IMR-90 (cell line): ENCODE results near the gene SLC8A1. TPM values are rescaled to one million over a fixed set of nuclear protein-coding genes. Genes with fewer than 3 reads are reported as not detected.

Source experiments
- ATAC-seq: fragments of 200-7000 bp; cut with Tn5 transposase; 2 replicates; pipeline ENCODE4 v1.9.1; 2020; ENCODE audit warnings: low read depth, mild to moderate bottlenecking, moderate library complexity
- BruUV-seq: library from RNA; stranded (reverse); fragments of 400-500 nt; replicated peaks from 2 replicates; lab custom pipeline; 2021; lab: Mats Ljungman, UMichigan
- CTCF ChIA-PET: fragments of 300-600 bp; formaldehyde crosslinking; extraction: SDS; loops from one replicate; lab custom pipeline; 2021; ENCODE audit warnings: antibody characterized with exemption; lab: Yijun Ruan, JAX
- POLR2A ChIA-PET: fragments of 300-600 bp; sonication (Branson Sonifier 250); formaldehyde crosslinking; loops from one replicate; lab custom pipeline; 2022; ENCODE audit warnings: antibody characterized with exemption; ENCODE audit not compliant: unreplicated experiment; lab: Charles Lee
- DNase-seq: peaks from one replicate; pipeline ENCODE4 v3.0.0; 2013
- H2AFZ ChIP-seq: replicated peaks from 2 replicates; pipeline ENCODE3; 2013; ENCODE audit warnings: low read length, mild to moderate bottlenecking; ENCODE audit not compliant: poor library complexity
- H2AK5ac ChIP-seq: 2 replicates; pipeline ENCODE4 v1.6.1; 2013; ENCODE audit warnings: low read depth, low read length, inconsistent platforms
- H2AK9ac ChIP-seq: replicated peaks from 2 replicates; pipeline ENCODE3; 2013; ENCODE audit warnings: mild to moderate bottlenecking, low read depth, low read length, moderate library complexity; ENCODE audit not compliant: poor library complexity
- H2BK120ac ChIP-seq: 2 replicates; pipeline ENCODE4 v1.6.1; 2013; ENCODE audit warnings: low read depth, low read length, inconsistent platforms
- H2BK15ac ChIP-seq: 3 replicates; pipeline ENCODE4 v1.6.1; 2013; ENCODE audit warnings: low read depth, low read length, inconsistent platforms
- H2BK20ac ChIP-seq: 2 replicates; pipeline ENCODE4 v1.6.1; 2013; ENCODE audit warnings: low read depth, mild to moderate bottlenecking, inconsistent platforms, low read length, moderate library complexity
- H2BK5ac ChIP-seq: 2 replicates; pipeline ENCODE4 v1.6.1; 2013; ENCODE audit warnings: mild to moderate bottlenecking, low read depth, low read length, inconsistent platforms; ENCODE audit not compliant: poor library complexity, severe bottlenecking
- H3K14ac ChIP-seq: replicated peaks from 2 replicates; pipeline ENCODE4 v1.6.1; 2013; ENCODE audit warnings: low read depth, low read length, inconsistent platforms
- H3K18ac ChIP-seq: 2 replicates; pipeline ENCODE4 v1.6.1; 2013; ENCODE audit warnings: low read depth, low read length, control low read depth
- H3K23ac ChIP-seq: 2 replicates; pipeline ENCODE4 v1.6.1; 2013; ENCODE audit warnings: low read depth, low read length, inconsistent platforms
- H3K27ac ChIP-seq: 2 replicates; pipeline ENCODE4 v1.5.1; 2013; ENCODE audit warnings: mild to moderate bottlenecking, control low read depth, low read length; ENCODE audit not compliant: insufficient read depth
- H3K27me3 ChIP-seq: 2 replicates; pipeline ENCODE4 v1.6.1; 2013; ENCODE audit warnings: low read length; ENCODE audit not compliant: control insufficient read depth, insufficient read depth
- H3K36me3 ChIP-seq: 2 replicates; pipeline ENCODE4 v1.6.1; 2013; ENCODE audit warnings: low read length, mixed read lengths; ENCODE audit not compliant: control insufficient read depth, insufficient read depth
- H3K4ac ChIP-seq: 2 replicates; pipeline ENCODE4 v1.6.1; 2013; ENCODE audit warnings: low read depth, low read length, inconsistent platforms
- H3K4me1 ChIP-seq: 2 replicates; pipeline ENCODE4 v1.6.1; 2013; ENCODE audit warnings: low read length, mixed read lengths; ENCODE audit not compliant: control insufficient read depth, insufficient read depth
- H3K4me2 ChIP-seq: 2 replicates; pipeline ENCODE4 v1.6.1; 2013; ENCODE audit warnings: low read depth, mild to moderate bottlenecking, control low read depth, low read length, moderate library complexity
- H3K4me3 ChIP-seq: 2 replicates; pipeline ENCODE4 v1.5.1; 2013; ENCODE audit warnings: low read depth, mild to moderate bottlenecking, control low read depth, low read length, moderate library complexity; ENCODE audit not compliant: insufficient read depth
- H3K56ac ChIP-seq: 2 replicates; pipeline ENCODE4 v1.6.1; 2013; ENCODE audit warnings: low read length, inconsistent platforms; ENCODE audit not compliant: insufficient read depth; ENCODE audit errors: extremely low read depth
- H3K79me1 ChIP-seq, 2 experiments: 2 replicates each; pipeline ENCODE4 v1.6.1; 2013; ENCODE audit warnings: low read length in 2 of 2, inconsistent platforms in 1 of 2, low read depth in 1 of 2
- H3K9ac ChIP-seq: 2 replicates; pipeline ENCODE4 v1.6.1; 2013; ENCODE audit warnings: low read depth, low read length, control low read depth
- H3K9me1 ChIP-seq: 2 replicates; pipeline ENCODE4 v1.6.1; 2013; ENCODE audit warnings: low read length, inconsistent platforms; ENCODE audit not compliant: insufficient read depth
- H3K9me3 ChIP-seq: 2 replicates; pipeline ENCODE4 v1.6.1; 2013; ENCODE audit warnings: low read length; ENCODE audit not compliant: control insufficient read depth, insufficient read depth
- H4K20me1 ChIP-seq: 2 replicates; pipeline ENCODE4 v1.6.1; 2013; ENCODE audit warnings: low read length, inconsistent platforms; ENCODE audit not compliant: insufficient read depth
- H4K5ac ChIP-seq: 2 replicates; pipeline ENCODE4 v1.6.1; 2013; ENCODE audit warnings: mild to moderate bottlenecking, low read depth, low read length, control low read depth
- H4K8ac ChIP-seq, 2 experiments: 2 replicates each; pipeline ENCODE4 v1.6.1; 2013; ENCODE audit warnings: low read depth in 2 of 2, low read length in 2 of 2, control low read depth in 1 of 2, inconsistent platforms in 1 of 2
- H4K91ac ChIP-seq: 2 replicates; pipeline ENCODE4 v1.6.1; 2013; ENCODE audit warnings: low read depth, low read length, inconsistent platforms; ENCODE audit not compliant: insufficient read depth
- BHLHE40 ChIP-seq: fragments of 150-350 bp; IDR thresholded peaks from 2 replicates; pipeline ENCODE4 v1.6.1; 2016; ENCODE audit warnings: mild to moderate bottlenecking, low read depth, low read length
- CTCF ChIP-seq: conservative IDR thresholded peaks from 2 replicates; pipeline ENCODE4 v1.5.1; 2012; ENCODE audit warnings: mild to moderate bottlenecking, low read depth, low read length, improper control_type of control experiment
- NFE2L2 ChIP-seq: fragments of 150-350 bp; IDR thresholded peaks from 2 replicates; pipeline ENCODE4 v1.6.1; 2016; ENCODE audit warnings: low read depth, mild to moderate bottlenecking, low read length
- WGBS, 2 experiments: methylation state at CpG; one replicate each; pipeline versions ENCODE4 v1.1.5 to v1.1.7; 2013; ENCODE audit warnings: missing lambda C conversion rate in 2 of 2; ENCODE audit not compliant: insufficient read length in 1 of 2; ENCODE audit errors: extremely low coverage in 2 of 2; 5-methylcytosine and 5-hydroxymethylcytosine counted together
- dilution Hi-C: fragments of 300-500 bp; cut with HindIII; formaldehyde crosslinking; loops from one replicate; pipeline ENCODE4 v1.14.3; 2018; ENCODE audit warnings: low sequenced_read_pairs; ENCODE audit not compliant: unreplicated experiment
- in situ Hi-C: fragments of 300-500 bp; cut with MboI; formaldehyde crosslinking; loops from 3 replicates; pipeline ENCODE4 v1.14.3; 2019; ENCODE audit warnings: low sequenced_read_pairs, inconsistent platforms, mixed read lengths
- intact Hi-C: fragments of 100-400 bp; cut with micrococcal nuclease; formaldehyde crosslinking; loops from 2 replicates; pipeline ENCODE4 v1.10.0; 2022
- polyA plus RNA-seq, 3 experiments: library from polyadenylated mRNA; depleted of rRNA; stranded (reverse); fragments of >200 nt; gene quantifications; 2 replicates each; pipeline ENCODE4 v1.2.3, GENCODE V29; 2012; ENCODE audit warnings: low replicate concordance in 1 of 3
- total RNA-seq: library from RNA; depleted of rRNA; stranded (reverse); fragments of >200 nt; gene quantifications from 2 replicates; pipeline ENCODE4 v1.2.3, GENCODE V29; 2012

The SLC8A1 gene
- total and polyA plus RNA-seq, 2 of the 4 experiments (the other 2 are of a cell fraction): 7.7 to 57.0 TPM

- Histone ChIP-seq H2BK5ac (no peak overlapping the region), H3K4me2 (no peak overlapping the region), H3K56ac (no peak overlapping the region), H2AFZ (no peak overlapping the region), H2BK20ac (no peak overlapping the region), H4K5ac (no peak overlapping the region), H4K91ac (no peak overlapping the region), H3K4ac (no peak overlapping the region), H3K4me1 (peaks cover 1% of the 10 kb centered on the region; the same call in 1 of the 2 replicates), H2BK120ac (no peak overlapping the region), H3K4me3 (no peak overlapping the region), H3K18ac (no peak overlapping the region), H3K9me3 (no peaks in the 10 kb centered on the region), H3K36me3 (no peaks in the 10 kb centered on the region), H3K23ac (no peak overlapping the region), H2AK9ac (no peak overlapping the region), H2AK5ac (no peak overlapping the region), H4K8ac (no peak overlapping the region), H3K79me1 (peaks cover 0 to 5% of the 10 kb centered on the region in 2 experiments; a peak in 2 of 4 replicates), H2BK15ac (no peak overlapping the region), H3K9ac (no peak overlapping the region), H3K27me3 (no peaks in the 10 kb centered on the region), H3K27ac (no peak overlapping the region), H3K14ac (no peak overlapping the region), H4K20me1 (no peaks in the 10 kb centered on the region), H3K9me1 (no peaks in the 10 kb centered on the region; the same call in 1 of the 2 replicates)
- TF ChIP-seq NFE2L2 (no peak), BHLHE40 (no peak), CTCF (no peak)
- dilution Hi-C loops: no loop called here
- intact Hi-C loops: no loop called here
- no CpG with 5 or more reads among the region's 5 CpGs for WGBS, 2 experiments
- ATAC-seq (no peak), DNase-seq (no peak)
- BruUV-seq: no TSS peak
- in situ Hi-C loops: no loop called here
- CTCF ChIA-PET: no interaction called here
- POLR2A ChIA-PET: no interaction called here
Measured at GRCh38 chr2:40190457-40190856, 261.4 kb downstream of the SLC8A1 start.
